Measurements from ENCODE around the gene WWC1. TPM values are rescaled to one million over a fixed set of nuclear protein-coding genes. Genes with fewer than 3 reads are reported as not detected.
"Not testable (repeated sequence)": the region's sequence is repeated elsewhere in the genome, so short reads cannot be mapped to it uniquely, and the experiment has no call there.

WWC1 gene
- total RNA-seq, 1 donor from 2014 or later, result 20.8 TPM

DNA sequence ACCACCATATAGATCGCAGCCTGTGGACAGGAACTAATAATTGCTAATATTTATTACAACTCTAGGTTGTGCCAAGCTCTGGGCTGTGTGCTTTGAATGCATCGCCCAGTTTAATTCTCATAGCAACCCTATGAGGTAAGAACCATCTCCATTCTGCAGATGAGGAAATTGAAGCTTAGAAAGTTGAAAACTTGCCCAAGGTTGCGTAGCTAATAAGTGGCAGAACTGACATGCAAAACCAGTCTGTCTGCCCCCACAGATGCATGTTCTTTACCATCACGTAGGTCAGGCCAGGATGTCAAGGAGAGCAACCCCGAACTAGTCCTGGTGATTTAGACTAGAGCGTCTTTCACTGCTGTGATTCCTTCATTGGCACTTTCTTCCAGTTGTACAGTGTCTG is 15.6 kb downstream of the WWC1 start:
- Histone ChIP-seq H3K4me3 (ENCODE audit: low read depth, low read length) (no peak overlapping the region), H3K27me3 (ENCODE audit: control insufficient read depth, insufficient read depth, low read length) (no peaks in the 10 kb centered on the region), H3K36me3 (ENCODE audit: control insufficient read depth, insufficient read depth, low read length) (peaks cover 1% of the 10 kb centered on the region)
- no peak for FAIRE-seq
- TF ChIP-seq, protein P1, sequence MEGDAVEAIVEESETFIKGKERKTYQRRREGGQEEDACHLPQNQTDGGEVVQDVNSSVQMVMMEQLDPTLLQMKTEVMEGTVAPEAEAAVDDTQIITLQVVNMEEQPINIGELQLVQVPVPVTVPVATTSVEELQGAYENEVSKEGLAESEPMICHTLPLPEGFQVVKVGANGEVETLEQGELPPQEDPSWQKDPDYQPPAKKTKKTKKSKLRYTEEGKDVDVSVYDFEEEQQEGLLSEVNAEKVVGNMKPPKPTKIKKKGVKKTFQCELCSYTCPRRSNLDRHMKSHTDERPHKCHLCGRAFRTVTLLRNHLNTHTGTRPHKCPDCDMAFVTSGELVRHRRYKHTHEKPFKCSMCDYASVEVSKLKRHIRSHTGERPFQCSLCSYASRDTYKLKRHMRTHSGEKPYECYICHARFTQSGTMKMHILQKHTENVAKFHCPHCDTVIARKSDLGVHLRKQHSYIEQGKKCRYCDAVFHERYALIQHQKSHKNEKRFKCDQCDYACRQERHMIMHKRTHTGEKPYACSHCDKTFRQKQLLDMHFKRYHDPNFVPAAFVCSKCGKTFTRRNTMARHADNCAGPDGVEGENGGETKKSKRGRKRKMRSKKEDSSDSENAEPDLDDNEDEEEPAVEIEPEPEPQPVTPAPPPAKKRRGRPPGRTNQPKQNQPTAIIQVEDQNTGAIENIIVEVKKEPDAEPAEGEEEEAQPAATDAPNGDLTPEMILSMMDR (IDR thresholded peaks at IDR 0.05; ENCODE audit: insufficient read depth, low read length, severe bottlenecking), result no peak
- peak; percentile 56 for DNase-seq (ENCODE audit: low read depth)

DNA sequence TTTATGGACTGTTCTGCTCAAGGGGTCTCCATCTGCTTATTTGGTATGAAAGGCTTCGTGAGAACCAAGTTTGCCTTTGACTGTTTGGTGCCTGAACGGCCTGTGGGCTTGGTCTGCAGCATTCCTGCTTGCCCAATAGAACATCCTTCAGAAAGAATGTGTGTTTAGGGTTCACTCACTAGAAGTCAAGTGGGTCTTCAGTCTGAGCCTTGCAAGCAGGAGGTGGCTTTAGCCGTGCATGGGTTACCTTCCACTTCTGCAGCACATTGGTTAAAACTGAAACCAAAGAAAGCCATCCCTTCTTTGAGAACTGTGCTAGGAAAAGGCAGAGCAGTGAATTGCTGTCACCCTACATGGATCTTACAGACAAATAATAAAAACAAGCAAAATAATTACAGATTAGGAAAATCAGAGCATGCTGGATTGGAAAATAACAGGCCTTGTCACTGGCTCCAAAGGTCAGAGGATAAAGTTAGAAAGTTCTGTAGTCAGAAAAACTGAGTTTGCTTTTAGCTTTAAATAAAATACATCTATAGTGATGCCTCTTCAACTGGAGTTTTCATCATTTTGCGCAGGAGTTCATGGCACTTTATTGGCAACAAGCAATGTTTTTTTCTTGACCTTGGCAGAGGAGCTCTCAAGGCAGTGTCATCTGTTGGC is 16.6 kb downstream of the WWC1 start:
- H3K36me3 ChIP-seq (ENCODE audit: control insufficient read depth, insufficient read depth, low read length), result peaks cover 1% of the 10 kb centered on the region
- no peaks in the 10 kb centered on the region for H3K27me3 ChIP-seq (ENCODE audit: control insufficient read depth, insufficient read depth, low read length)
- H3K4me3 ChIP-seq (ENCODE audit: low read depth, low read length), result no peak overlapping the region
- DNase-seq (ENCODE audit: low read depth) (no peak), FAIRE-seq (no peak)
- TF ChIP-seq, protein P1 (IDR thresholded peaks at IDR 0.05; ENCODE audit: insufficient read depth, low read length, severe bottlenecking), result no peak

DNA sequence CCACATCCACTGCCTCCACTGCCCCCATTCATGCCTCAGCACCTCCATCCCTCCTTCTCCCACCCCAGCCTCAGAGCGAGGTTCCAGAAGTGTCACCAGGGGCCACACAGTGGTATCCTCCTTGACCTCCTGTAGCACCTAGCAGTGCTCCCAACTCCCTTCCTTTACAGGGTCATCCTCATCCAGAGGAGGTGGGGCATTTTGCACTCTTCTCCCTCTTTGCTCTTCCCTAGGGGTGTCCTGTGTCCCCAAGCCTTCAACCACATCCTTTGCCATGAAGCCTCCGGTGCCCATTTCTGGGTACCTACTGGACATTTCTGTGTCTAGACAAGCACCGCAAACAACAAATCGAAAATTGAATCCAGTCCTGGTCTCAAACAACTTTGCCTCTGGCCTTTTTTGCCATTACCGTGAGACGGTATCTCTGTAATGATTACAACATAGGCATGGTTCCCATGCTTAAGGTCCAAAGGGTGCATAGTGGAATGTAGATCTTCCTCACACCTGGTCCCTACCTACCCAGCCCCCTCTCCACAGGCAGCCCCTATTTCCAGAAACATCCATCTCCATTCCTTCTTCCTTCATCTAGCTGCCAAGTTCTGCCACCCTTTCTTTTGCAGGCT is 17.6 kb downstream of the WWC1 start:
- Histone ChIP-seq H3K27me3 (ENCODE audit: control insufficient read depth, insufficient read depth, low read length) (no peaks in the 10 kb centered on the region), H3K36me3 (ENCODE audit: control insufficient read depth, insufficient read depth, low read length) (peaks cover 1% of the 10 kb centered on the region), H3K4me3 (ENCODE audit: low read depth, low read length) (no peak overlapping the region)
- DNase-seq (ENCODE audit: low read depth) (no peak), FAIRE-seq (no peak)
- TF ChIP-seq, protein P1 (IDR thresholded peaks at IDR 0.05; ENCODE audit: insufficient read depth, low read length, severe bottlenecking), result no peak

DNA sequence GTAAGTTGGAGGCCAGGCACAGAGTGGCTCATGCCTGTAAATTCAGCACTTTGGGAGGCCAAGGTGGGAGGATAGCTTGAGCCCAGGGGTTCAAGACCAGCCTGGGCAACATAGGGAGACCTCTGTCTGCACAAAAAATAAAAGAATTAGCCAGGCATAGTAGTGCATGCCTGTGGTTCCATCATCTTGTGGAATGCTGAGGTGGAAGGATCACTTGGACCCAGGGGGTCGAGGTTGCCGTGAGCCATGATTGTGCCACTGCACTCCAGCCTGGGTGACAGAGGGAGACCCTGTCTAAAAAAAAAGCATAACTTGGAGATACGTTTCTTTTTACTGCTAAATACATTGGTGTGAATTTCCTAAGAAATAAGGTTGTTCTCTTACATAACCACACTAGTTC is 19.1 kb downstream of the WWC1 start:
- H3K27me3 ChIP-seq (ENCODE audit: control insufficient read depth, insufficient read depth, low read length); FAIRE-seq; H3K36me3 ChIP-seq (ENCODE audit: control insufficient read depth, insufficient read depth, low read length); DNase-seq (ENCODE audit: low read depth); H3K4me3 ChIP-seq (ENCODE audit: low read depth, low read length): not testable (repeated sequence)

DNA sequence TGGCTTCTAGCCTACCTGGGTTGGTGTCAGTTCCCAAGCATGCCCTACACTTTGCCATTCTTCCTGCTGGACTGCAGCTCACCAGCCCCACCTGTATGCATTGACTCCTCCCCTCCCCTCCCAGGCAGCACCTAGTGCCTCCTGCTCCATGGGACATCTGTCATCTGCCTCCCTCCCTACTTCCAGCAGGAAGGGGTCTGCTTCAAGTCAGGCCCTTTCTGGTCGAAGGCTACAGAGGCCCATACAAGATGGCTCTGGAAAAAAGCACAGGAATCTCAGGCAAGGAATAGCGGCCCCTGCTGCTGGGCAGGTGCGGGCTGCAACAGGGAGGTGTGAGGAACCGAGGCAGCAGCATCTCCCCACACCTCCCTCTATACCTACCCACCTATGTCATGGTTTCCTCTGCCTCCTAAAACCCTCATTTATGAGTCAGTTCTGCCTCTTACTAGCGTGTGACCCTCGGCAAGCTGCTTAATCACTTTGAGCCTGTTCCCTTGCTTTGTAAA is 19.7 kb downstream of the WWC1 start:
- FAIRE-seq, result no peak
- DNase-seq (ENCODE audit: low read depth), result no peak
- Histone ChIP-seq H3K36me3 (ENCODE audit: control insufficient read depth, insufficient read depth, low read length) (peaks cover 1% of the 10 kb centered on the region), H3K27me3 (ENCODE audit: control insufficient read depth, insufficient read depth, low read length) (no peaks in the 10 kb centered on the region), H3K4me3 (ENCODE audit: low read depth, low read length) (no peak overlapping the region)
- TF ChIP-seq, protein P1 (IDR thresholded peaks at IDR 0.05; ENCODE audit: insufficient read depth, low read length, severe bottlenecking), result no peak

DNA sequence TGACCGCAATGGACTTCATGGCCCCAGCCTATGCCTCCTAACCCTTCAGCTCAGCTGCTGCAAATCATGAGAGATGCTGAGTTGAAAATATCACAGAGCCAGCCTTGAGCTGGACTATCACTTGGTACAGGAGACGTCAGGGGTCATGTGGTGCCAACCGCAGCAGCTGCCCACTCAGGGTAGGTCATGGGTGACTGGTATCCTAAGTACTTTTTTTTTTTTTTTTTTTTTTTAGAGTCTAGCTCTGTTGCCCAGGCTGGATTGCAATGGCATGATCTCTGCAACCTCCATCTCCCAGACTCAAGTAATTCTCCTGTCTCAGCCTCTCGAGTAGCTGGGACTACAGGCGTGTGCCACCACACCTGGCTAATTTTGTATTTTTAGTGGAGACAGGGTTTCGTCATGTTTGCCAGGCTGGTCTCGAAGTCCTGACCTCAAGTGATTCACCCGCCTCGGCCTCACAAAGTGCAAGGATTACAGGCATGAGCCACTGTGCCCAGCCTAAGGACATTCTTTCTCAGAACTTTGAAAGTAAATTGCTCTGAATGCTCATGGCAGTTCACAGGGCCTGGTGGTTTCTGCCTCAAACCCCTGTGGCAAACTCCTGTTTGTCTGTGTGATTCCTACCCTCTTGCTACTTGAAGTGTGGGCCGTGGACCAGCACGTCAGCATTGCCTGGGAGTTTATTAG is 21.3 kb downstream of the WWC1 start:
- FAIRE-seq (no peak), DNase-seq (ENCODE audit: low read depth) (no peak)
- TF ChIP-seq, protein P1 (IDR thresholded peaks at IDR 0.05; ENCODE audit: insufficient read depth, low read length, severe bottlenecking), result no peak
- Histone ChIP-seq H3K36me3 (ENCODE audit: control insufficient read depth, insufficient read depth, low read length) (peaks cover 1% of the 10 kb centered on the region), H3K4me3 (ENCODE audit: low read depth, low read length) (no peak overlapping the region), H3K27me3 (ENCODE audit: control insufficient read depth, insufficient read depth, low read length) (no peaks in the 10 kb centered on the region)

Measured in bronchial epithelial cell (primary cell).